ENCODE data around the gene CAPN9.

- no peak for TF ChIP-seq GATA3 (IDR thresholded peaks at IDR 0.05; ENCODE audit: low read depth, low read length)
- TF ChIP-seq GATA2 (IDR thresholded peaks at IDR 0.05; ENCODE audit: low read depth, low read length), result no peak
Measured at GRCh38 chr1:230754796-230755195, 7.6 kb downstream of the CAPN9 start.
